ENCODE data around the gene CYB561.

Gene CYB561

GRCh38 chr17:63479495-63480184 lies 33.5 kb upstream of the CYB561 start:
- TF ChIP-seq, protein P1, sequence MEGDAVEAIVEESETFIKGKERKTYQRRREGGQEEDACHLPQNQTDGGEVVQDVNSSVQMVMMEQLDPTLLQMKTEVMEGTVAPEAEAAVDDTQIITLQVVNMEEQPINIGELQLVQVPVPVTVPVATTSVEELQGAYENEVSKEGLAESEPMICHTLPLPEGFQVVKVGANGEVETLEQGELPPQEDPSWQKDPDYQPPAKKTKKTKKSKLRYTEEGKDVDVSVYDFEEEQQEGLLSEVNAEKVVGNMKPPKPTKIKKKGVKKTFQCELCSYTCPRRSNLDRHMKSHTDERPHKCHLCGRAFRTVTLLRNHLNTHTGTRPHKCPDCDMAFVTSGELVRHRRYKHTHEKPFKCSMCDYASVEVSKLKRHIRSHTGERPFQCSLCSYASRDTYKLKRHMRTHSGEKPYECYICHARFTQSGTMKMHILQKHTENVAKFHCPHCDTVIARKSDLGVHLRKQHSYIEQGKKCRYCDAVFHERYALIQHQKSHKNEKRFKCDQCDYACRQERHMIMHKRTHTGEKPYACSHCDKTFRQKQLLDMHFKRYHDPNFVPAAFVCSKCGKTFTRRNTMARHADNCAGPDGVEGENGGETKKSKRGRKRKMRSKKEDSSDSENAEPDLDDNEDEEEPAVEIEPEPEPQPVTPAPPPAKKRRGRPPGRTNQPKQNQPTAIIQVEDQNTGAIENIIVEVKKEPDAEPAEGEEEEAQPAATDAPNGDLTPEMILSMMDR (conservative IDR thresholded peaks at IDR 0.05; ENCODE audit: low read length), result no peak
- no peak overlapping the region for H3K4me3 ChIP-seq (ENCODE audit: low read length)
- DNase-seq (ENCODE audit: low read depth), result no peak

- TF ChIP-seq, protein P1 (conservative IDR thresholded peaks at IDR 0.05; ENCODE audit: low read length), result peak; percentile 93
- peak; percentile 95 for DNase-seq (ENCODE audit: low read depth)
These were observed 32.8 kb upstream of the CYB561 start for GRCh38 chr17:63478814-63479494.

DNA sequence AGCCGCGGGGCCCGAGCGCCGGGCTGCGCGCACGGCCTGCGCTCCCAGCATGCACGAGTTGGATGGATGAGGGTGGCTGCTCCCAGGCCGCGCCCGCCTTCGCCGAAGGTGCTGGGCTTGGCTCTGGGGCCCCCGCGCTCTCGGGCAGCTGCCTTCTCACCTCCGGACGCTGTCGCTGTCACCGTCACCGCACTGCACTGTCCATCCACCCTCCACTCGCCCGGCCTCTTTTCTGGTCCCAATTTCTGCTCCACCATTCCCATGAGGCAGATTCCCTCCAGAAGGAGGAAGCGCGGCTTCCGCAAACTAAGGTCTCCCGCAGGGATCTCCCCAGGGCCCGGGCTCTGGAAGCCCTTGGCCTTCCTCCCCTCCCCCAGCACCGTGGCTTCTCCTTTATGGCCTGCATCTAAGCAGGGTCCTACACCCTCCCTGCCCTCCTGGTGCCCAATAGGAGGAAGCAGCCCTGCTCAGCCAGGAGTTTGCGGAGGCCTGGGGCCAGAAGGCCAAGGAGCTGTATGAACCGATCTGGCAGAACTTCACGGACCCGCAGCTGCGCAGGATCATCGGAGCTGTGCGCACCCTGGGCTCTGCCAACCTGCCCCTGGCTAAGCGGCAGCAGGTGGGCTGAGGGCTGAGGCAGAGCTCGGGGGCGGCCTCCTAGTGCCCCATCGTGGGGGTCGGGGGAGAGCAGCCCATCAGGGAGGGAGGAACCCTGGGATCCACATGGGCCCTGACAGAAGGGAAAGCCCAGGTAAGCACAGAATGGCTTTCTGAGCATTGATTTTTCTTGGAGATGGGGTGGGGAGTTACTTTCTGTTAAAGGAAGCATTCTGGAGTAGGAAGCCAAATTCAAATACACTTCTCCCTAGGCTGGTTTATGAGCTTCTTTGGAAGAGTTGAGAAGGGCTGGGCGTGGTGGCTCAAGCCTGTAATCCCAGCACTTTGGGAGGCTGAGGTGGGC lies 31.7 kb upstream of the CYB561 start:
- TF ChIP-seq, protein P1 (conservative IDR thresholded peaks at IDR 0.05; ENCODE audit: low read length), result no peak
- DNase-seq (ENCODE audit: low read depth), result no peak
- H3K4me3 ChIP-seq (ENCODE audit: low read length), result peak overlapping the region; percentile 58

More at GRCh38 chr17:63478814-63479494, 32.8 kb upstream of the CYB561 start:
- H3K4me3 ChIP-seq (ENCODE audit: low read length), result no peak overlapping the region

DNA sequence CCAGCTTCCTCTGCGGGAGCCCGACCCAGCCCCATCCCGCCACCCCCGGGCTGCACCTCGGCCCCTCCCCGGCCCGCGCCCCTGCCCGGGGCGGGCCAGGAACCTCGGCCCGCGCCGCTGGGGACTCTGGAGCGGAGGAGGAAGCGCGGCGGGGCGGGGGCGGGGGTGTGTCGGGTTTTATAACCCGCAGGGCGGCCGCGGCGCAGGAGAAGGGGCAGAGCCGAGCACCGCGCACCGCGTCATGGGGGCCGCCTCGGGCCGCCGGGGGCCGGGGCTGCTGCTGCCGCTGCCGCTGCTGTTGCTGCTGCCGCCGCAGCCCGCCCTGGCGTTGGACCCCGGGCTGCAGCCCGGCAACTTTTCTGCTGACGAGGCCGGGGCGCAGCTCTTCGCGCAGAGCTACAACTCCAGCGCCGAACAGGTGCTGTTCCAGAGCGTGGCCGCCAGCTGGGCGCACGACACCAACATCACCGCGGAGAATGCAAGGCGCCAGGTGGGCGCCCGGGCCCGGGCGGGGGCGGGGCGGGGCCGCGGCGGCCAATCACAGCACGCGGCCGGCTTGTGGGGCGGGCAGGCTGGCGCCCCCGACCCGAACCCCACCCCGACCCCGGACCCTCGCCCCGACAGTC lies 30.9 kb upstream of the CYB561 start, which contains the start of gene ACE:
TSS of gene ACE (plus strand) at position 208 of the 626 bp plus-strand sequence. CDS start at position 242, 34 bp downstream.
- TF ChIP-seq, protein P1 (conservative IDR thresholded peaks at IDR 0.05; ENCODE audit: low read length), result no peak
- DNase-seq (ENCODE audit: low read depth), result no peak
- peak within 1 kb of the TSS; percentile 58 for H3K4me3 ChIP-seq (ENCODE audit: low read length)

DNA sequence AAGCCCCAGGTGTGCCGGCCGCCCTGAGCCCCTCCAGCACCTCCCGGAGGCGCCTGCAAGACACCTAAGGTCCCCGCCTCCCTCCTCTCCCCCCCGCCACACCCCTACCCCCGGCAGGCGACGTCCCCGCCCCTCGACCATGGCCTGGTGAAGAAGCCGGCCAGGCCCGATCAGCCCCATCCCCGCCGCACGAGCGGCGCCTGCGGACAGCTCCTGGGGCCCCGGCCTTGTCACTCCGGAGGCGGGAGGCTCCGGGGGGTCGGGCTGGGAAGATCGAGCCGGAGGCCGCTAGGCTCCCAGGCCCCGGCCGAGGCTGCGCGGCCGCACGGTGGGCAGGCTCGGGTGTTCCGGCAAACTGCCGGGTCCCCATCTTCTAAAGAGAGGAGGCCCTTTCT lies 30.4 kb upstream of the CYB561 start:
- TF ChIP-seq, protein P1 (conservative IDR thresholded peaks at IDR 0.05; ENCODE audit: low read length), result no peak
- peak overlapping the region; percentile 35 for H3K4me3 ChIP-seq (ENCODE audit: low read length)
- DNase-seq (ENCODE audit: low read depth), result no peak

- no peak for DNase-seq (ENCODE audit: low read depth)
- no peak overlapping the region for H3K4me3 ChIP-seq (ENCODE audit: low read length)
- TF ChIP-seq, protein P1 (conservative IDR thresholded peaks at IDR 0.05; ENCODE audit: low read length), result no peak
These were observed 29.6 kb upstream of the CYB561 start for GRCh38 chr17:63475491-63476412.
